ENCODE results near the gene RUNDC1.

Gene RUNDC1

DNA sequence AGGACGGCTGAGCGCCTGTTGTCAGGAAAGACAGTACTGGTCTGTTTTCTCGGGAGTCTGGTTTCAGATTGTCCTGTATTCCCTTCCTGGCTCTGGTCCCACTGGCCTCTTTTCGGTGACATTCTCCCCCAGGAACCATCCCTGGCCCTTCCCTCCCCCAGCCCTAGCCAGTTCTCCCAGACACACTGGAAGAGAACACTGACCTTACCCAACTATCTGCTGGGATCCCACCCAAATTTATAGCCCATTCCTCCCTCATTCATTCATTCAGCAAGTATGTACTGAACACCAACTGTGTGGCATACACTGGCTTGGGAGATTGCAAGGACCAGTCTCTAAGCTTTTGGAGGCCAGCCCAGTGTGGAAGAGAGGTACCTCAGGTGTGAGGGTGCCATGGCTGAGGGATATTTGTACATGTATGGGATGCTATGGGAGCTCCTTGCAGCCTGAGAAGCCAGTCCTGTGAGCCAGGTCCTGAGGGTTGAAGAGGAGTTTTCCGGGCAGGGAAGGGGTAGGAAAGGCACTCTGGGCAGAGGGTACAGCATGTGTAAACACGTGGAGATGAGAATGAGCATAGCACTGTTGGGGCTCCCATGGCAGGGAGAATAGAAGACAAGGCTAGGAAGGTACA is 49.9 kb downstream of the RUNDC1 start:
- H3K4me1 ChIP-seq (ENCODE audit: insufficient read depth, low read length, poor library complexity, severe bottlenecking): peaks cover 13% of the 10 kb centered on the region
- no peak overlapping the region for H3K4me3 ChIP-seq (ENCODE audit: low read length, poor library complexity, severe bottlenecking)
- no peaks in the 10 kb centered on the region for H4K20me1 ChIP-seq (ENCODE audit: insufficient read depth, low read length, poor library complexity, severe bottlenecking)
- no peaks in the 10 kb centered on the region for H3K9me2 ChIP-seq (replicated peaks; ENCODE audit: low read depth, low read length)
- H3K36me3 ChIP-seq (ENCODE audit: insufficient read depth, low read length): no peaks in the 10 kb centered on the region
- H3K9me3 ChIP-seq (ENCODE audit: insufficient read depth, low read depth, low read length): no peaks in the 10 kb centered on the region
- no peak overlapping the region for H3K4me2 ChIP-seq (ENCODE audit: low read depth, low read length, poor library complexity, severe bottlenecking)
- H3K27me3 ChIP-seq (ENCODE audit: insufficient read depth, low read length, poor library complexity, severe bottlenecking): no peaks in the 10 kb centered on the region
- H3K9ac ChIP-seq (ENCODE audit: low read depth, low read length, poor library complexity, severe bottlenecking): no peak overlapping the region
- no peaks in the 10 kb centered on the region for H3K79me2 ChIP-seq (ENCODE audit: insufficient read depth, low read length)
- TF ChIP-seq EZH2phosphoT487 (IDR thresholded peaks at IDR 0.05; ENCODE audit: borderline replicate concordance): no peak
- TF ChIP-seq, protein P1, sequence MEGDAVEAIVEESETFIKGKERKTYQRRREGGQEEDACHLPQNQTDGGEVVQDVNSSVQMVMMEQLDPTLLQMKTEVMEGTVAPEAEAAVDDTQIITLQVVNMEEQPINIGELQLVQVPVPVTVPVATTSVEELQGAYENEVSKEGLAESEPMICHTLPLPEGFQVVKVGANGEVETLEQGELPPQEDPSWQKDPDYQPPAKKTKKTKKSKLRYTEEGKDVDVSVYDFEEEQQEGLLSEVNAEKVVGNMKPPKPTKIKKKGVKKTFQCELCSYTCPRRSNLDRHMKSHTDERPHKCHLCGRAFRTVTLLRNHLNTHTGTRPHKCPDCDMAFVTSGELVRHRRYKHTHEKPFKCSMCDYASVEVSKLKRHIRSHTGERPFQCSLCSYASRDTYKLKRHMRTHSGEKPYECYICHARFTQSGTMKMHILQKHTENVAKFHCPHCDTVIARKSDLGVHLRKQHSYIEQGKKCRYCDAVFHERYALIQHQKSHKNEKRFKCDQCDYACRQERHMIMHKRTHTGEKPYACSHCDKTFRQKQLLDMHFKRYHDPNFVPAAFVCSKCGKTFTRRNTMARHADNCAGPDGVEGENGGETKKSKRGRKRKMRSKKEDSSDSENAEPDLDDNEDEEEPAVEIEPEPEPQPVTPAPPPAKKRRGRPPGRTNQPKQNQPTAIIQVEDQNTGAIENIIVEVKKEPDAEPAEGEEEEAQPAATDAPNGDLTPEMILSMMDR (conservative IDR thresholded peaks at IDR 0.05; ENCODE audit: low read length): no peak
- H3F3A ChIP-seq (ENCODE audit: low read depth): peaks cover 7% of the 10 kb centered on the region; the same call in 1 of the 2 replicates
- no peak overlapping the region for H2AFZ ChIP-seq (ENCODE audit: low read length)

DNA sequence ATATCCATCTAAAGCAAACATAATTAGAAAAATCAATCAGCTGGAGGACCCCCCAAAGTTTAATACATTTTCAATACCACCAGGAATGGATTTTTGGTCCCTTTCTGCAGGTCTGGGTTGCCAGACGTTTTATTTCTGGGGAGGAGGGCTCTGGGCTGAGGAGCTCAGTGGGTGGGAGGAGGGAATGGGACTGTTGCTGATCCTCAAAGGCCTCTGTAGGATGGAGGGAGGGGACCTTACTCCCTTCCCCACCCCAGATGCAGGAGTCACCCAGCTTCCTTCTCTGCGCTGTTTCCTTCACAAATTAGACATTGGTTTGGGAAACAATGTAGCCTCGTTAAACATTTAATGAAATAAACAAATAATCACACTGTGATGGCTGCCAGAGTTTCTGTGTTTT is 51.3 kb downstream of the RUNDC1 start:
- Histone ChIP-seq H3F3A (ENCODE audit: low read depth) (0 out of 2 replicates have a peak, but pooled peaks cover under 1% of the 10 kb centered on the region), H3K27me3 (ENCODE audit: insufficient read depth, low read length, poor library complexity, severe bottlenecking) (no peaks in the 10 kb centered on the region), H3K9ac (ENCODE audit: low read depth, low read length, poor library complexity, severe bottlenecking) (no peak overlapping the region), H3K4me2 (ENCODE audit: low read depth, low read length, poor library complexity, severe bottlenecking) (no peak overlapping the region), H3K79me2 (ENCODE audit: insufficient read depth, low read length) (no peaks in the 10 kb centered on the region), H4K20me1 (ENCODE audit: insufficient read depth, low read length, poor library complexity, severe bottlenecking) (no peaks in the 10 kb centered on the region), H3K9me3 (ENCODE audit: insufficient read depth, low read depth, low read length) (no peaks in the 10 kb centered on the region), H3K9me2 (replicated peaks; ENCODE audit: low read depth, low read length) (no peaks in the 10 kb centered on the region), H3K4me1 (ENCODE audit: insufficient read depth, low read length, poor library complexity, severe bottlenecking) (peaks cover 4% of the 10 kb centered on the region), H3K4me3 (ENCODE audit: low read length, poor library complexity, severe bottlenecking) (no peak overlapping the region), H3K36me3 (ENCODE audit: insufficient read depth, low read length) (no peaks in the 10 kb centered on the region), H2AFZ (ENCODE audit: low read length) (no peak overlapping the region)
- no peak for TF ChIP-seq EZH2phosphoT487 (IDR thresholded peaks at IDR 0.05; ENCODE audit: borderline replicate concordance)
- TF ChIP-seq, protein P1 (conservative IDR thresholded peaks at IDR 0.05; ENCODE audit: low read length): no peak

DNA sequence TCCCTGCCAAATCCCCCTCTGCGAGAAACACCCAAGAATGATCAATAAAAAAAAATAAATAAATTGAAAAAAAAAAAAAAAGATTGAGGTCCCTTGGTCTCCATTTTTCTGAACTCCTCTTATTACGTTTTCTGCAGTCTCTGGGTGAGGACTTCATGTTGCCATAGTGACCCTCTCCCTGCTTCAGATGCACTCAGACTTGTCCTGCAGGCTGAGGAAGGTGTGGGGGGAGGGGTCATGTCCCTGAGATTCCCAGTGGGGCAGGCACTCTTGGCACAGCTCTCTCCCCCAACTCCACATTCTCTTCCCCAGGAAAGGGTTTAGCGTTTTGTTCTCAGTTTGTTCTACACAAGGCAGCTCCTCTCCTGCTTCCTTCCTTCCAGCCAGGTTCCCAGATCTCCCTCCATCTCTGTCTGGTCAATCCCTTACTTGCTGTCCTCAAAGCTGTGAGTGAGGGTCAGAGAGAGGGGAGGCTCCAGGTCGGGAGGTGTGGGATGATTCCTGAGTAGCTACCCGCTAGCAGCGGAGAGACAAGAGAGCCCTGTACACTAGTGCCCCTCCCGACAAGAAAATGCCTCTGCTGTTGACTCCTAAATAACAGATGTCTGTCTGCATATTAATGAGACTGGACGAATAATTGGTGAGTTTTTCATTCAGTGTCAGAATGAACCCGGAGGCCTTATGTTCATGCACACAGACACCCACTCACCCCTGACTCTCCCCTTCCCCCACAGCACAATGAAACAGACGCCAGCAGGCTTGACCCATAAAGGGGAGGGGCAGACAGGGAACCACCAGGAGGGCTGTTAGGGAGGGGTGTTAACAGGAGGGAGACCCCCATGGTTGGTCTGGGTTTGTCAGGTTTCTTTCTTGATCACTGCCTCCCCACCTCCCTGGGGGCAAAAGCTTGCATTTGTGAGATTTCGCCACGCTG is 53.9 kb downstream of the RUNDC1 start:
- TF ChIP-seq, protein P1 (conservative IDR thresholded peaks at IDR 0.05; ENCODE audit: low read length): no peak
- TF ChIP-seq EZH2phosphoT487 (IDR thresholded peaks at IDR 0.05; ENCODE audit: borderline replicate concordance): no peak
- Histone ChIP-seq H3K9me3 (ENCODE audit: insufficient read depth, low read depth, low read length) (no peaks in the 10 kb centered on the region), H3K4me2 (ENCODE audit: low read depth, low read length, poor library complexity, severe bottlenecking) (no peak overlapping the region), H3K4me3 (ENCODE audit: low read length, poor library complexity, severe bottlenecking) (no peak overlapping the region), H3F3A (ENCODE audit: low read depth) (no peaks in the 10 kb centered on the region), H3K4me1 (ENCODE audit: insufficient read depth, low read length, poor library complexity, severe bottlenecking) (no peaks in the 10 kb centered on the region), H3K27me3 (ENCODE audit: insufficient read depth, low read length, poor library complexity, severe bottlenecking) (no peaks in the 10 kb centered on the region), H3K36me3 (ENCODE audit: insufficient read depth, low read length) (no peaks in the 10 kb centered on the region), H2AFZ (ENCODE audit: low read length) (no peak overlapping the region), H3K79me2 (ENCODE audit: insufficient read depth, low read length) (no peaks in the 10 kb centered on the region), H4K20me1 (ENCODE audit: insufficient read depth, low read length, poor library complexity, severe bottlenecking) (no peaks in the 10 kb centered on the region), H3K9me2 (replicated peaks; ENCODE audit: low read depth, low read length) (no peaks in the 10 kb centered on the region), H3K9ac (ENCODE audit: low read depth, low read length, poor library complexity, severe bottlenecking) (no peak overlapping the region)

All from Loucy (cell line).